HepG2 (cell line): Measurements from ENCODE around the gene PIP4K2B. TPM values are rescaled to one million over a fixed set of nuclear protein-coding genes. Genes with fewer than 3 reads are reported as not detected.

Experiments
- FOXK1 ChIP-seq: sonication (generic); formaldehyde crosslinking; IDR thresholded peaks from 2 replicates; pipeline ENCODE4 v1.4.0; 2020; ENCODE audit warnings: low read depth, missing genetic modification reagents, borderline replicate concordance
- GFI1 ChIP-seq: sonication (generic); formaldehyde crosslinking; IDR thresholded peaks from 2 replicates; pipeline ENCODE4 v1.5.0; 2020; ENCODE audit warnings: missing genetic modification reagents, mild to moderate bottlenecking, borderline replicate concordance
- HOXA9 ChIP-seq: sonication (generic); formaldehyde crosslinking; IDR thresholded peaks from 2 replicates; pipeline ENCODE4 v1.8.1; 2022; ENCODE audit warnings: missing genetic modification reagents, mild to moderate bottlenecking, moderate library complexity, borderline replicate concordance
- KAT7 ChIP-seq: IDR thresholded peaks from 2 replicates; pipeline ENCODE4 v1.6.1; 2018; ENCODE audit warnings: borderline replicate concordance, missing compliant biosample characterization
- MED13 ChIP-seq: sonication (generic); formaldehyde crosslinking; IDR thresholded peaks from 2 replicates; pipeline ENCODE4 v1.5.0; 2020; ENCODE audit warnings: missing genetic modification reagents
- MYNN ChIP-seq: sonication (generic); formaldehyde crosslinking; IDR thresholded peaks from 2 replicates; pipeline ENCODE4 v1.4.0; 2020; ENCODE audit warnings: mild to moderate bottlenecking, low read depth, missing genetic modification reagents
- NONO ChIP-seq, 2 experiments: fragments of 450-650 bp in 1 of 2; sonication (generic) in 1 of 2; formaldehyde crosslinking in 1 of 2; IDR thresholded peaks in 1 of 2; conservative IDR thresholded peaks in 1 of 2; 2 replicates each; pipeline versions ENCODE4 v1.6.1 to v1.8.0; 2017 to 2022; ENCODE audit warnings: mild to moderate bottlenecking in 1 of 2, missing genetic modification reagents in 1 of 2, moderate library complexity in 1 of 2
- NR3C1 ChIP-seq: sonication (generic); formaldehyde crosslinking; IDR thresholded peaks from 2 replicates; pipeline ENCODE4 v1.4.0; 2020; ENCODE audit warnings: missing genetic modification reagents
- RFX5 ChIP-seq: IDR thresholded peaks from 2 replicates; pipeline ENCODE4 v1.6.1; 2011; ENCODE audit warnings: low read depth, low read length, improper control_type of control experiment
- SALL1 ChIP-seq: sonication (generic); formaldehyde crosslinking; IDR thresholded peaks from 2 replicates; pipeline ENCODE4 v1.8.0; 2022; ENCODE audit warnings: mild to moderate bottlenecking, missing genetic modification reagents
- SAP130 ChIP-seq: IDR thresholded peaks from 2 replicates; pipeline ENCODE4 v1.6.1; 2016; ENCODE audit warnings: low read depth
- SOX13 ChIP-seq, 3 experiments: fragments of 450-650 bp in 1 of 3; sonication (generic) in 1 of 3; formaldehyde crosslinking in 1 of 3; IDR thresholded peaks in 2 of 3; conservative IDR thresholded peaks in 1 of 3; 2 replicates each; pipeline versions ENCODE4 v1.5.0 to v1.6.1; 2016 to 2020; ENCODE audit warnings: antibody characterized with exemption in 1 of 3, mild to moderate bottlenecking in 1 of 3, missing compliant biosample characterization in 1 of 3, missing genetic modification reagents in 1 of 3, moderate library complexity in 1 of 3
- SP4 ChIP-seq: sonication (generic); formaldehyde crosslinking; IDR thresholded peaks from 2 replicates; pipeline ENCODE4 v1.8.1; 2023; ENCODE audit warnings: mild to moderate bottlenecking, missing genetic modification reagents
- TOE1 ChIP-seq: sonication (generic); formaldehyde crosslinking; IDR thresholded peaks from 2 replicates; pipeline ENCODE4 v1.4.0; 2020; ENCODE audit warnings: mild to moderate bottlenecking, missing genetic modification reagents
- ZFP36L1 ChIP-seq: sonication (generic); formaldehyde crosslinking; IDR thresholded peaks from 2 replicates; pipeline ENCODE4 v1.8.0; 2022; ENCODE audit warnings: mild to moderate bottlenecking, missing genetic modification reagents, moderate library complexity
- ZNF331 ChIP-seq: sonication (generic); formaldehyde crosslinking; IDR thresholded peaks from 2 replicates; pipeline ENCODE4 v1.4.0; 2020; ENCODE audit warnings: missing genetic modification reagents
- ZNF382 ChIP-seq: sonication (generic); formaldehyde crosslinking; IDR thresholded peaks from 2 replicates; pipeline ENCODE4 v1.5.0; 2020; ENCODE audit warnings: missing genetic modification reagents, mild to moderate bottlenecking, borderline replicate concordance
- ZNF510 ChIP-seq: sonication (generic); formaldehyde crosslinking; IDR thresholded peaks from 2 replicates; pipeline ENCODE4 v1.4.0; 2020; ENCODE audit warnings: low read depth, mild to moderate bottlenecking, missing genetic modification reagents
- ZNF616 ChIP-seq: sonication (generic); formaldehyde crosslinking; IDR thresholded peaks from 2 replicates; pipeline ENCODE4 v1.5.0; 2020; ENCODE audit warnings: low read depth, mild to moderate bottlenecking, missing genetic modification reagents
- polyA plus RNA-seq, 8 experiments: library from polyadenylated mRNA; depleted of rRNA in 3 of 8; stranded (reverse) in 7 of 8; unstranded in 1 of 8; fragments of >200 nt; fragmentation: Illumina TruSeq in 4 of 8; extraction: Trizol in 4 of 8; gene quantifications; 2 replicates each; pipeline versions ENCODE4 v1.2.1 to v1.2.3, GENCODE V29; 2011 to 2016; ENCODE audit warnings: low read depth in 4 of 8, missing spikeins in 1 of 8, mixed read lengths in 1 of 8; ENCODE audit not compliant: insufficient read depth in 1 of 8
- total RNA-seq, 5 experiments: library from RNA; depleted of rRNA; stranded (reverse); fragments of >200 nt; fragmentation: Illumina TruSeq; extraction: Trizol; gene quantifications; 2 replicates each; pipeline ENCODE4 v1.2.3, GENCODE V29; 2016; ENCODE audit warnings: low read depth in 1 of 5
- TF ChIP-seq, protein P1 (sequence below): IDR thresholded peaks from 2 replicates; pipeline ENCODE4 v1.6.1; 2016; ENCODE audit warnings: mild to moderate bottlenecking
- TF ChIP-seq, protein P2 (sequence below): sonication (generic); formaldehyde crosslinking; IDR thresholded peaks from 2 replicates; pipeline ENCODE4 v1.4.0; 2020; ENCODE audit warnings: mild to moderate bottlenecking, low read depth, missing genetic modification reagents
- TF ChIP-seq, protein P3 (sequence below): sonication (generic); formaldehyde crosslinking; IDR thresholded peaks from 2 replicates; pipeline ENCODE4 v1.4.0; 2020; ENCODE audit warnings: missing genetic modification reagents
- TF ChIP-seq, protein P4 (sequence below): sonication (generic); formaldehyde crosslinking; IDR thresholded peaks from 2 replicates; pipeline ENCODE4 v1.4.0; 2020; ENCODE audit warnings: mild to moderate bottlenecking, missing genetic modification reagents

PIP4K2B gene
- total and polyA plus RNA-seq, 2 of the 13 experiments (the other 11 are each of a cell fraction or from before 2014, with no cell fraction given) = 20.4 to 54.0 TPM

DNA sequence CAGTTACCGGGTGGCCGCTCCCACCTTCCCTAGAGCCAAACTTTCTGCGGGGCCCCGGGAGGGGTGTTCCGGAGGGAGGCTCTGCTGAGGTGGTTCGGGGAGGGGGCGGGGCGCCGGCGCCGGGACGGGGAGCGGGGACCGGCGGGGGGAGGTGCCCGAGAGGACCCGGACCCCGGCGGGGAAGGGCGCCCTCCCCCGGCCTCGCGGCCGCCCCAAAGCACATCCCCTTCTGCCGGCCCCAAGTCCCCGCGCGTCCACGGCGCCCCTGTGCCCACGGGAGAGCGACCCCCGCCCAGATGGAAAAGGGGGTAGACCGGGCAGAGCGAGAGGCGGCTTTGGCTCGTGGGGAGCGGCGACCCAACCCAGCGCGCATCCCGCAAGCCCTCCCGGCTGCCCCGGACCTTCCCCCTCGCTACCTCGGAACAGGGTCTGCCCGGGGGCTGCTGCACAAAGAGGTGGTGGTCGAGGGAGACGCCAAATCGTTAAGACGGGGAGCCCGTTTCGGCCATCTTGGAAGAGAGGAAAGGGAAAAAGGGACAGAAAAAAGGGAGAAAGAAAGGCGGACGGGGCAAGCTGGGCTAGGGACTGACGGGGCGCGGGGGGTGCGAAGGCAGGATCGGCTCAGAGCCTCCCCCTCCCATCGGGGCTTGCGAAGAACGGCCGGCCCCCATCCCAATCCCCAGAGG lies 51.8 kb downstream of the PIP4K2B start (continued):
- TF ChIP-seq MED13 (CRISPR knock-in tag) = no peak
- no peak for TF ChIP-seq NR3C1 (CRISPR knock-in tag)
- TF ChIP-seq, protein P1, sequence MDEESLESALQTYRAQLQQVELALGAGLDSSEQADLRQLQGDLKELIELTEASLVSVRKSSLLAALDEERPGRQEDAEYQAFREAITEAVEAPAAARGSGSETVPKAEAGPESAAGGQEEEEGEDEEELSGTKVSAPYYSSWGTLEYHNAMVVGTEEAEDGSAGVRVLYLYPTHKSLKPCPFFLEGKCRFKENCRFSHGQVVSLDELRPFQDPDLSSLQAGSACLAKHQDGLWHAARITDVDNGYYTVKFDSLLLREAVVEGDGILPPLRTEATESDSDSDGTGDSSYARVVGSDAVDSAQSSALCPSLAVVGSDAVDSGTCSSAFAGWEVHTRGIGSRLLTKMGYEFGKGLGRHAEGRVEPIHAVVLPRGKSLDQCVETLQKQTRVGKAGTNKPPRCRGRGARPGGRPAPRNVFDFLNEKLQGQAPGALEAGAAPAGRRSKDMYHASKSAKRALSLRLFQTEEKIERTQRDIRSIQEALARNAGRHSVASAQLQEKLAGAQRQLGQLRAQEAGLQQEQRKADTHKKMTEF (CRISPR knock-in tag) = peak; percentile 78; the same call in 1 of the 2 replicates
- 0 out of 2 replicates have a peak, but pooled peaks have one; percentile 34 for TF ChIP-seq MYNN (CRISPR knock-in tag)
- TF ChIP-seq KAT7 (CRISPR knock-in tag) = peak; percentile 78; the same call in 1 of the 2 replicates
- TF ChIP-seq, protein P2, sequence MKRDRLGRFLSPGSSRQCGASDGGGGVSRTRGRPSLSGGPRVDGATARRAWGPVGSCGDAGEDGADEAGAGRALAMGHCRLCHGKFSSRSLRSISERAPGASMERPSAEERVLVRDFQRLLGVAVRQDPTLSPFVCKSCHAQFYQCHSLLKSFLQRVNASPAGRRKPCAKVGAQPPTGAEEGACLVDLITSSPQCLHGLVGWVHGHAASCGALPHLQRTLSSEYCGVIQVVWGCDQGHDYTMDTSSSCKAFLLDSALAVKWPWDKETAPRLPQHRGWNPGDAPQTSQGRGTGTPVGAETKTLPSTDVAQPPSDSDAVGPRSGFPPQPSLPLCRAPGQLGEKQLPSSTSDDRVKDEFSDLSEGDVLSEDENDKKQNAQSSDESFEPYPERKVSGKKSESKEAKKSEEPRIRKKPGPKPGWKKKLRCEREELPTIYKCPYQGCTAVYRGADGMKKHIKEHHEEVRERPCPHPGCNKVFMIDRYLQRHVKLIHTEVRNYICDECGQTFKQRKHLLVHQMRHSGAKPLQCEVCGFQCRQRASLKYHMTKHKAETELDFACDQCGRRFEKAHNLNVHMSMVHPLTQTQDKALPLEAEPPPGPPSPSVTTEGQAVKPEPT (CRISPR knock-in tag) = no peak
- TF ChIP-seq ZFP36L1 = 0 out of 2 replicates have a peak, but pooled peaks have one; percentile 43
- TF ChIP-seq GFI1 (CRISPR knock-in tag) = peak; percentile 23; the same call in 1 of the 2 replicates
- TF ChIP-seq ZNF382 (CRISPR knock-in tag) = no peak
- 0 out of 2 replicates have a peak, but pooled peaks have one; percentile 42 for TF ChIP-seq ZNF510
- 0 out of 2 replicates have a peak, but pooled peaks have one; percentile 61 for TF ChIP-seq HOXA9 (CRISPR knock-in tag)
- peak; percentile 64 for TF ChIP-seq SALL1
- 0 out of 2 replicates have a peak, but pooled peaks have one; percentile 62 for TF ChIP-seq SP4 (CRISPR knock-in tag)
- peak; percentile 11; the same call in 1 of the 2 replicates for TF ChIP-seq FOXK1
- TF ChIP-seq, protein P3, sequence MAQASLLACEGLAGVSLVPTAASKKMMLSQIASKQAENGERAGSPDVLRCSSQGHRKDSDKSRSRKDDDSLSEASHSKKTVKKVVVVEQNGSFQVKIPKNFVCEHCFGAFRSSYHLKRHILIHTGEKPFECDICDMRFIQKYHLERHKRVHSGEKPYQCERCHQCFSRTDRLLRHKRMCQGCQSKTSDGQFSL (CRISPR knock-in tag) = no peak
- TF ChIP-seq SAP130 (CRISPR knock-in tag) = peak; percentile 76
- no peak for TF ChIP-seq TOE1 (CRISPR knock-in tag)
- TF ChIP-seq NONO (IDR thresholded peaks at IDR 0.05) = no peak
- TF ChIP-seq NONO (CRISPR knock-in tag; conservative IDR thresholded peaks at IDR 0.05) = 0 out of 2 replicates have a peak, but pooled peaks have one; percentile 17
- no peak for TF ChIP-seq SOX13 (IDR thresholded peaks at IDR 0.05)
- peak in 1 of 2 experiments; percentile 5; a peak in 1 of 4 replicates for TF ChIP-seq SOX13 (CRISPR knock-in tag; conservative IDR thresholded peaks at IDR 0.05 in 1 of 2, IDR thresholded peaks at IDR 0.05 in 1 of 2)
- TF ChIP-seq ZNF331 = peak; percentile 34; the same call in 1 of the 2 replicates
- no peak for TF ChIP-seq RFX5
- TF ChIP-seq, protein P4, sequence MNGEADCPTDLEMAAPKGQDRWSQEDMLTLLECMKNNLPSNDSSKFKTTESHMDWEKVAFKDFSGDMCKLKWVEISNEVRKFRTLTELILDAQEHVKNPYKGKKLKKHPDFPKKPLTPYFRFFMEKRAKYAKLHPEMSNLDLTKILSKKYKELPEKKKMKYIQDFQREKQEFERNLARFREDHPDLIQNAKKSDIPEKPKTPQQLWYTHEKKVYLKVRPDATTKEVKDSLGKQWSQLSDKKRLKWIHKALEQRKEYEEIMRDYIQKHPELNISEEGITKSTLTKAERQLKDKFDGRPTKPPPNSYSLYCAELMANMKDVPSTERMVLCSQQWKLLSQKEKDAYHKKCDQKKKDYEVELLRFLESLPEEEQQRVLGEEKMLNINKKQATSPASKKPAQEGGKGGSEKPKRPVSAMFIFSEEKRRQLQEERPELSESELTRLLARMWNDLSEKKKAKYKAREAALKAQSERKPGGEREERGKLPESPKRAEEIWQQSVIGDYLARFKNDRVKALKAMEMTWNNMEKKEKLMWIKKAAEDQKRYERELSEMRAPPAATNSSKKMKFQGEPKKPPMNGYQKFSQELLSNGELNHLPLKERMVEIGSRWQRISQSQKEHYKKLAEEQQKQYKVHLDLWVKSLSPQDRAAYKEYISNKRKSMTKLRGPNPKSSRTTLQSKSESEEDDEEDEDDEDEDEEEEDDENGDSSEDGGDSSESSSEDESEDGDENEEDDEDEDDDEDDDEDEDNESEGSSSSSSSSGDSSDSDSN (CRISPR knock-in tag) = peak; percentile 47; the same call in 1 of the 2 replicates
- peak; percentile 61; the same call in 1 of the 2 replicates for TF ChIP-seq ZNF616 (CRISPR knock-in tag)
